Keratinocyte (primary cell): ENCODE data around the gene VPS50. TPM values are rescaled to one million over a fixed set of nuclear protein-coding genes. Genes with fewer than 3 reads are reported as not detected.

Source experiments
- DNase-seq: peaks from one replicate; pipeline ENCODE4 v3.0.0-alpha.2; 2011; ENCODE audit warnings: low read depth, missing footprints, low spot score
- FAIRE-seq: peaks from 2 replicates; lab custom pipeline; 2011; peaks lifted over from hg19 to GRCh38; lab: Jason Lieb, UNC
- H2AFZ ChIP-seq: 2 replicates; pipeline ENCODE4 v1.6.0; 2012; ENCODE audit warnings: low read length, control low read depth, inconsistent platforms; ENCODE audit not compliant: control insufficient read depth
- H3K27ac ChIP-seq: 2 replicates; pipeline ENCODE4 v1.5.1; 2011; ENCODE audit warnings: low read length; ENCODE audit not compliant: control insufficient read depth, insufficient read depth
- H3K27me3 ChIP-seq: 3 replicates; pipeline ENCODE4 v1.6.0; 2011; ENCODE audit warnings: low read length; ENCODE audit not compliant: control insufficient read depth, insufficient read depth; ENCODE audit errors: extremely low read depth
- H3K36me3 ChIP-seq, 2 experiments: 2 replicates in 1 of 2; 3 replicates in 1 of 2; pipeline ENCODE4 v1.5.1; 2011; ENCODE audit warnings: low read length in 2 of 2, mild to moderate bottlenecking in 1 of 2; ENCODE audit not compliant: control insufficient read depth in 2 of 2, insufficient read depth in 2 of 2; ENCODE audit errors: extremely low read depth in 1 of 2
- H3K4me1 ChIP-seq: 3 replicates; pipeline ENCODE4 v1.5.1; 2011; ENCODE audit warnings: low read length; ENCODE audit not compliant: control insufficient read depth, insufficient read depth; ENCODE audit errors: extremely low read depth
- H3K4me2 ChIP-seq: 3 replicates; pipeline ENCODE4 v1.6.0; 2011; ENCODE audit warnings: low read depth, low read length; ENCODE audit not compliant: control insufficient read depth, insufficient read depth; ENCODE audit errors: extremely low read depth
- H3K4me3 ChIP-seq, 3 experiments: fragments of 200-600 bp in 1 of 3; sonication (generic) in 1 of 3; 2 replicates in 2 of 3; 3 replicates in 1 of 3; pipeline ENCODE4 v1.5.1; 2011 to 2016; ENCODE audit warnings: low read length in 3 of 3, mild to moderate bottlenecking in 3 of 3, control low read depth in 2 of 3, inconsistent platforms in 1 of 3, low read depth in 1 of 3, mixed read lengths in 1 of 3, mixed run types in 1 of 3, moderate library complexity in 1 of 3; ENCODE audit not compliant: control insufficient read depth in 2 of 3, insufficient read depth in 2 of 3; ENCODE audit errors: extremely low read depth in 1 of 3
- H3K79me2 ChIP-seq: 2 replicates; pipeline ENCODE4 v1.6.0; 2012; ENCODE audit warnings: low read length; ENCODE audit not compliant: control insufficient read depth, insufficient read depth
- H3K9ac ChIP-seq: 3 replicates; pipeline ENCODE4 v1.6.0; 2011; ENCODE audit warnings: low read length; ENCODE audit not compliant: control insufficient read depth, insufficient read depth; ENCODE audit errors: extremely low read depth
- H3K9me1 ChIP-seq: 3 replicates; pipeline ENCODE4 v1.6.0; 2011; ENCODE audit warnings: low read length; ENCODE audit not compliant: control insufficient read depth, insufficient read depth; ENCODE audit errors: extremely low read depth
- H3K9me3 ChIP-seq: 2 replicates; pipeline ENCODE4 v1.5.1; 2012; ENCODE audit warnings: low read depth, low read length; ENCODE audit not compliant: control insufficient read depth
- H4K20me1 ChIP-seq: 3 replicates; pipeline ENCODE4 v1.6.0; 2011; ENCODE audit warnings: low read length; ENCODE audit not compliant: control insufficient read depth, insufficient read depth; ENCODE audit errors: extremely low read depth
- CTCF ChIP-seq, 3 experiments: IDR thresholded peaks in 1 of 3; conservative IDR thresholded peaks in 1 of 3; optimal IDR thresholded peaks in 1 of 3; 2 replicates in 2 of 3; 3 replicates in 1 of 3; pipeline versions ENCODE3 to v1.5.1; 2011; ENCODE audit warnings: low read length in 3 of 3, mild to moderate bottlenecking in 3 of 3, moderate library complexity in 2 of 3, control low read depth in 1 of 3, inconsistent platforms in 1 of 3; ENCODE audit not compliant: insufficient read depth in 2 of 3; ENCODE audit errors: extremely low read depth in 1 of 3
- EZH2 ChIP-seq: IDR thresholded peaks from one replicate; pipeline ENCODE4 v1.6.1; 2012; ENCODE audit warnings: inconsistent platforms, mild to moderate bottlenecking, low read length, moderate library complexity
- dilution Hi-C: fragments of 300-500 bp; cut with MboI; formaldehyde crosslinking; loops from one replicate; pipeline ENCODE4 v1.7.0; 2020; ENCODE audit warnings: low sequenced_read_pairs; ENCODE audit not compliant: extremely low pct_ligation_motif_present
- polyA minus RNA-seq, 3 experiments: library from RNA; depleted of rRNA, polyadenylated mRNA; stranded (reverse); fragments of >200 nt; gene quantifications; 1 replicate in 1 of 3; 2 replicates in 1 of 3; 3 replicates in 1 of 3; pipeline ENCODE4 v1.2.3, GENCODE V29; 2011
- polyA plus RNA-seq, 5 experiments: library from polyadenylated mRNA; depleted of rRNA in 3 of 5; stranded (reverse) in 3 of 5; stranded (forward) in 1 of 5; unstranded in 1 of 5; fragments of >200 nt; gene quantifications; 1 replicate in 1 of 5; 2 replicates in 3 of 5; 3 replicates in 1 of 5; pipeline versions ENCODE4 v1.2.1 to v1.2.3, GENCODE V29; 2011 to 2012; ENCODE audit warnings: missing spikeins in 2 of 5, low read depth in 1 of 5, low replicate concordance in 1 of 5

Gene VPS50
- polyA plus RNA-seq (9.5 to 23.1 TPM (median 17.0 TPM) in 3 replicates), polyA minus RNA-seq (10.1 to 33.6 TPM (median 27.3 TPM) in 3 replicates)
- polyA plus RNA-seq (2011; ENCODE audit: low read depth), result 104 TPM
- 6.2 and 14.4 TPM in 2 replicates for polyA plus RNA-seq (2011; cell fraction: cytosol; rRNA removed)
- 21.1 and 25.9 TPM in 2 replicates for polyA plus RNA-seq (2011; cell fraction: nucleus; rRNA removed)
- 8.7 and 13.4 TPM in 2 replicates for polyA plus RNA-seq (2012; ENCODE audit: low replicate concordance)
- polyA minus RNA-seq (2011; cell fraction: cytosol; rRNA and poly(A)+ RNA removed), result 16.7 TPM
- polyA minus RNA-seq (2011; cell fraction: nucleus; rRNA and poly(A)+ RNA removed), result 26.1 and 43.3 TPM in 2 replicates

- dilution Hi-C loops, result no loop called here
Observed at GRCh38 chr7:93231799-93232672, at the start of gene VPS50. Gene VPS50 (plus strand): TSS chr7:93232366. CDS start chr7:93232468, 102 bp downstream.

GRCh38 chr7:93185303-93186027 lies 46.7 kb upstream of the VPS50 start:
- no peak overlapping the region for H3K4me3 ChIP-seq
- H3K9ac ChIP-seq, result no peak overlapping the region
- H3K36me3 ChIP-seq, result no peaks in the 10 kb centered on the region
- dilution Hi-C loops, result no loop called here
- H3K27ac ChIP-seq, result peak overlapping the region; percentile 55
- no peaks in the 10 kb centered on the region for H3K9me3 ChIP-seq
- no peaks in the 10 kb centered on the region for H3K79me2 ChIP-seq
- H3K9me1 ChIP-seq, result no peaks in the 10 kb centered on the region
- H2AFZ ChIP-seq, result no peak overlapping the region
- peaks cover 18% of the 10 kb centered on the region for H3K4me1 ChIP-seq
- H3K4me2 ChIP-seq, result peak overlapping the region; percentile 41
- no peaks in the 10 kb centered on the region for H4K20me1 ChIP-seq
- DNase-seq (peak; percentile 1), FAIRE-seq (peak; percentile 77)
- H3K27me3 ChIP-seq, result peaks cover 4% of the 10 kb centered on the region
- no peak for TF ChIP-seq EZH2
- no peak for TF ChIP-seq CTCF (optimal IDR thresholded peaks at IDR 0.05 in 1 of 3, IDR thresholded peaks at IDR 0.05 in 1 of 3, conservative IDR thresholded peaks at IDR 0.05 in 1 of 3; ENCODE audit: extremely low read depth in 1 of 3, insufficient read depth in 2 of 3, low read length in 3 of 3)

More at GRCh38 chr7:93231799-93232672, at the start of gene VPS50:
- Histone ChIP-seq H3K4me2 (peak within 1 kb of the TSS; percentile 92), H3K36me3 (no peaks in the 10 kb centered on the region), H3K9ac (peak within 1 kb of the TSS; percentile 88), H3K9me1 (no peaks in the 10 kb centered on the region), H3K9me3 (no peaks in the 10 kb centered on the region), H3K4me1 (peaks cover 10% of the 10 kb centered on the region), H2AFZ (peak within 1 kb of the TSS; percentile 98), H4K20me1 (no peaks in the 10 kb centered on the region), H3K4me3 (peak within 1 kb of the TSS; percentile 78 to 99 (median 95)), H3K27me3 (no peaks in the 10 kb centered on the region), H3K27ac (peak within 1 kb of the TSS; percentile 91), H3K79me2 (peaks cover 16% of the 10 kb centered on the region)
- TF ChIP-seq CTCF (optimal IDR thresholded peaks at IDR 0.05 in 1 of 3, IDR thresholded peaks at IDR 0.05 in 1 of 3, conservative IDR thresholded peaks at IDR 0.05 in 1 of 3; ENCODE audit: extremely low read depth in 1 of 3, insufficient read depth in 2 of 3, low read length in 3 of 3) (peak in 1 of 3 experiments; percentile 28), EZH2 (no peak)
- FAIRE-seq, result peak; percentile 80
- DNase-seq, result peak; percentile 71
